ENCODE data around the gene TRIP13.

- TF ChIP-seq CTCF (IDR thresholded peaks at IDR 0.05; ENCODE audit: low read depth, low read length) (no peak), EZH2phosphoT487 (IDR thresholded peaks at IDR 0.05; ENCODE audit: low read depth) (no peak)
Measured at GRCh38 chr5:949275-949543, 56.5 kb downstream of the TRIP13 start.
